Glutamatergic neuron (in vitro differentiated cells): ENCODE measurements around the gene TMEM147. TPM values are rescaled to one million over a fixed set of nuclear protein-coding genes. Genes with fewer than 3 reads are reported as not detected.

Experiments used
- DNase-seq: peaks from one replicate; pipeline ENCODE4 v3.0.0; 2022
- H3K27ac Mint-ChIP-seq: one replicate; pipeline ENCODE4 v1.8.0; 2020; ENCODE audit warnings: mild to moderate bottlenecking, mixed read lengths, inconsistent platforms; ENCODE audit not compliant: unreplicated experiment
- H3K27me3 Mint-ChIP-seq: one replicate; pipeline ENCODE4 v1.8.0; 2020; ENCODE audit warnings: mild to moderate bottlenecking, moderate library complexity, mixed read lengths, inconsistent platforms; ENCODE audit not compliant: unreplicated experiment
- H3K36me3 Mint-ChIP-seq: one replicate; pipeline ENCODE4 v1.8.0; 2020; ENCODE audit warnings: mild to moderate bottlenecking, mixed read lengths, inconsistent platforms; ENCODE audit not compliant: unreplicated experiment
- H3K4me1 Mint-ChIP-seq: one replicate; pipeline ENCODE4 v1.8.0; 2020; ENCODE audit warnings: mild to moderate bottlenecking, low read depth, mixed read lengths, inconsistent platforms; ENCODE audit not compliant: unreplicated experiment
- H3K4me3 Mint-ChIP-seq: one replicate; pipeline ENCODE4 v1.8.0; 2020; ENCODE audit warnings: mild to moderate bottlenecking, mixed read lengths, inconsistent platforms; ENCODE audit not compliant: unreplicated experiment
- H3K9me3 Mint-ChIP-seq: one replicate; pipeline ENCODE4 v1.8.0; 2020; ENCODE audit warnings: mild to moderate bottlenecking, moderate library complexity, mixed read lengths, inconsistent platforms; ENCODE audit not compliant: unreplicated experiment
- CTCF ChIP-seq: fragments of 200-600 bp; sonication (generic); IDR thresholded peaks from one replicate; pipeline ENCODE4 v1.5.0; 2021; ENCODE audit not compliant: partially characterized antibody, unreplicated experiment
- total RNA-seq: library from RNA; stranded (reverse); fragmentation: NEBNext Ultra II Directional; extraction: Animal tissue kit (Norgen Biotek cat#: 25700); gene quantifications from one replicate; pipeline ENCODE4 v1.2.1, GENCODE V29; 2021; ENCODE audit not compliant: unreplicated experiment

The TMEM147 gene
- total RNA-seq, 1 donor from 2014 or later: 67.2 TPM

- TF ChIP-seq CTCF: no peak
- DNase-seq: no peak
- H3K4me1 Mint-ChIP-seq: peaks cover under 1% of the 10 kb centered on the region
- no peaks in the 10 kb centered on the region for H3K36me3 Mint-ChIP-seq
- no peak overlapping the region for H3K4me3 Mint-ChIP-seq
- peaks cover 3% of the 10 kb centered on the region for H3K27me3 Mint-ChIP-seq
- peaks cover 1% of the 10 kb centered on the region for H3K9me3 Mint-ChIP-seq
- H3K27ac Mint-ChIP-seq: no peak overlapping the region
Observed at GRCh38 chr19:35500611-35501010, 44.8 kb upstream of the TMEM147 start.

GRCh38 chr19:35501684-35502083 lies 43.7 kb upstream of the TMEM147 start:
- H3K4me1 Mint-ChIP-seq: no peaks in the 10 kb centered on the region
- no peak overlapping the region for H3K4me3 Mint-ChIP-seq
- no peaks in the 10 kb centered on the region for H3K36me3 Mint-ChIP-seq
- H3K9me3 Mint-ChIP-seq: peaks cover 1% of the 10 kb centered on the region
- no peak for DNase-seq
- no peak for TF ChIP-seq CTCF
- no peak overlapping the region for H3K27ac Mint-ChIP-seq
- peaks cover 3% of the 10 kb centered on the region for H3K27me3 Mint-ChIP-seq

- DNase-seq: no peak
- no peak for TF ChIP-seq CTCF
- Mint-ChIP-seq H3K27me3 (peaks cover 3% of the 10 kb centered on the region), H3K27ac (no peak overlapping the region), H3K9me3 (peaks cover 1% of the 10 kb centered on the region), H3K4me3 (no peak overlapping the region), H3K36me3 (no peaks in the 10 kb centered on the region), H3K4me1 (no peaks in the 10 kb centered on the region)
Observed at GRCh38 chr19:35502751-35503150, 42.7 kb upstream of the TMEM147 start.

- peaks cover 8% of the 10 kb centered on the region for H3K27me3 Mint-ChIP-seq
- no peaks in the 10 kb centered on the region for H3K4me1 Mint-ChIP-seq
- no peak overlapping the region for H3K4me3 Mint-ChIP-seq
- no peak for DNase-seq
- peaks cover 4% of the 10 kb centered on the region for H3K9me3 Mint-ChIP-seq
- H3K27ac Mint-ChIP-seq: no peak overlapping the region
- TF ChIP-seq CTCF: no peak
- H3K36me3 Mint-ChIP-seq: no peaks in the 10 kb centered on the region
Observed at GRCh38 chr19:35506011-35506410, 39.4 kb upstream of the TMEM147 start.

- no peak overlapping the region for H3K27ac Mint-ChIP-seq
- no peaks in the 10 kb centered on the region for H3K36me3 Mint-ChIP-seq
- no peak for TF ChIP-seq CTCF
- H3K4me1 Mint-ChIP-seq: no peaks in the 10 kb centered on the region
- H3K4me3 Mint-ChIP-seq: no peak overlapping the region
- H3K9me3 Mint-ChIP-seq: peaks cover 2% of the 10 kb centered on the region
- DNase-seq: no peak
- peaks cover 13% of the 10 kb centered on the region for H3K27me3 Mint-ChIP-seq
Observed at GRCh38 chr19:35507561-35507960, 37.9 kb upstream of the TMEM147 start.
